HCT116 (cell line): Measurements from ENCODE around the gene PLD6. TPM values are rescaled to one million over a fixed set of nuclear protein-coding genes. Genes with fewer than 3 reads are reported as not detected.

Source experiments
- ATAC-seq: fragments of 200-7000 bp; cut with Tn5 transposase; 2 replicates; pipeline ENCODE4 v1.9.1; 2020; ENCODE audit warnings: mild to moderate bottlenecking, moderate library complexity
- BruUV-seq: library from RNA; stranded (reverse); fragments of 400-500 nt; replicated peaks from 2 replicates; lab custom pipeline; 2021; lab: Mats Ljungman, UMichigan
- CTCF ChIA-PET: fragments of 300-600 bp; sonication (Branson Sonifier 250); formaldehyde crosslinking; loops from one replicate; lab custom pipeline; 2021; ENCODE audit warnings: antibody characterized with exemption; lab: Charles Lee
- POLR2A ChIA-PET: fragments of 300-600, 350-600 bp; sonication (Branson Sonifier 250); formaldehyde crosslinking; loops from one replicate; lab custom pipeline; 2021; ENCODE audit warnings: antibody characterized with exemption; lab: Charles Lee
- RAD21 ChIA-PET, 2 experiments: fragments of 300-600 bp; sonication (Branson Sonifier 250); formaldehyde crosslinking; loops; one replicate each; lab custom pipeline; 2023; ENCODE audit warnings: low total read pairs in 2 of 2; ENCODE audit not compliant: uncharacterized antibody in 2 of 2, unreplicated experiment in 2 of 2, low non-redundant PET in 1 of 2; lab: Charles Lee
- DNase-seq: peaks from one replicate; pipeline ENCODE4 v3.0.0-alpha.2; 2010; ENCODE audit warnings: low read depth, low spot score
- H2AFZ ChIP-seq: fragments of 200-600 bp; shearing (Covaris generic), sonication (generic); 2 replicates; pipeline ENCODE4 v1.6.1; 2017; ENCODE audit warnings: low read depth, mixed run types, mixed read lengths, antibody characterized with exemption, low read length; ENCODE audit not compliant: poor library complexity, severe bottlenecking
- H3K27ac ChIP-seq: 2 replicates; pipeline ENCODE4 v1.5.1; 2012; ENCODE audit warnings: low read depth, low read length
- H3K27me3 ChIP-seq: fragments of 200-600 bp; sonication (generic); 2 replicates; pipeline ENCODE4 v1.6.1; 2016; ENCODE audit warnings: mixed run types, low read length, mixed read lengths; ENCODE audit not compliant: insufficient read depth
- H3K36me3 ChIP-seq, 2 experiments: fragments of 200-500 bp in 1 of 2; fragments of 200-600 bp in 1 of 2; sonication (Bioruptor generic) in 1 of 2; sonication (generic) in 1 of 2; 2 replicates each; pipeline versions ENCODE4 v1.5.1 to v1.6.1; 2014 to 2016; ENCODE audit warnings: low read length in 2 of 2, inconsistent platforms in 1 of 2, mixed read lengths in 1 of 2, mixed run types in 1 of 2; ENCODE audit not compliant: insufficient read depth in 2 of 2, control insufficient read depth in 1 of 2
- H3K4me1 ChIP-seq, 2 experiments: fragments of 200-600 bp in 1 of 2; sonication (generic) in 1 of 2; 2 replicates each; pipeline versions ENCODE4 v1.5.1 to v1.6.1; 2012 to 2017; ENCODE audit warnings: low read length in 2 of 2, inconsistent platforms in 1 of 2, mild to moderate bottlenecking in 1 of 2, mixed read lengths in 1 of 2, mixed run types in 1 of 2, moderate library complexity in 1 of 2; ENCODE audit not compliant: insufficient read depth in 2 of 2, control insufficient read depth in 1 of 2
- H3K4me2 ChIP-seq: fragments of 200-600 bp; sonication (generic); 2 replicates; pipeline ENCODE4 v1.6.1; 2017; ENCODE audit warnings: mixed run types, low read length, mixed read lengths
- H3K4me3 ChIP-seq, 2 experiments: fragments of 200-600 bp in 1 of 2; sonication (generic) in 1 of 2; replicated peaks in 1 of 2; 2 replicates each; pipeline ENCODE4 v1.5.1; 2011 to 2016; ENCODE audit warnings: low read length in 2 of 2, control low read depth in 1 of 2, low read depth in 1 of 2, mild to moderate bottlenecking in 1 of 2, mixed read lengths in 1 of 2, mixed run types in 1 of 2
- H3K79me2 ChIP-seq: fragments of 200-600 bp; sonication (generic); 2 replicates; pipeline ENCODE4 v1.6.1; 2017; ENCODE audit warnings: mild to moderate bottlenecking, mixed run types, low read length, moderate library complexity, mixed read lengths; ENCODE audit not compliant: insufficient read depth
- H3K9ac ChIP-seq: fragments of 200-600 bp; sonication (generic); 2 replicates; pipeline ENCODE4 v1.6.1; 2016; ENCODE audit warnings: low read length, mixed read lengths
- H3K9me2 ChIP-seq: fragments of 200-600 bp; sonication (generic), shearing (Covaris generic); 2 replicates; pipeline ENCODE4 v1.6.1; 2017; ENCODE audit warnings: mixed run types, mild to moderate bottlenecking, moderate library complexity; ENCODE audit not compliant: insufficient read depth
- H3K9me3 ChIP-seq, 2 experiments: fragments of 200-500 bp in 1 of 2; fragments of 200-600 bp in 1 of 2; sonication (Bioruptor generic) in 1 of 2; sonication (generic) in 1 of 2; 2 replicates each; pipeline ENCODE4 v1.6.1; 2014 to 2017; ENCODE audit warnings: low read length in 2 of 2, mixed read lengths in 2 of 2, inconsistent platforms in 1 of 2, low read depth in 1 of 2, mild to moderate bottlenecking in 1 of 2, mixed run types in 1 of 2, moderate library complexity in 1 of 2; ENCODE audit not compliant: control insufficient read depth in 1 of 2, insufficient read depth in 1 of 2
- H4K20me1 ChIP-seq: fragments of 200-600 bp; sonication (generic), shearing (Covaris generic); 2 replicates; pipeline ENCODE4 v1.6.1; 2017; ENCODE audit warnings: mixed run types, mild to moderate bottlenecking, moderate library complexity; ENCODE audit not compliant: insufficient read depth
- CTCF ChIP-seq, 3 experiments: fragments of 200-600 bp in 1 of 3; sonication (generic) in 1 of 3; IDR thresholded peaks in 2 of 3; conservative IDR thresholded peaks in 1 of 3; 2 replicates each; pipeline ENCODE4 v1.5.1; 2012 to 2017; ENCODE audit warnings: low read depth in 2 of 3, low read length in 2 of 3, antibody characterized with exemption in 1 of 3, borderline replicate concordance in 1 of 3, control low read depth in 1 of 3, mild to moderate bottlenecking in 1 of 3, mixed read lengths in 1 of 3, mixed run types in 1 of 3, moderate library complexity in 1 of 3; ENCODE audit not compliant: insufficient read depth in 1 of 3
- ELF1 ChIP-seq: IDR thresholded peaks from 2 replicates; pipeline ENCODE4 v1.6.1; 2012; ENCODE audit warnings: low read depth, borderline replicate concordance
- EZH2phosphoT487 ChIP-seq: fragments of 200-600 bp; IDR thresholded peaks from 2 replicates; pipeline ENCODE4 v1.6.1; 2018; ENCODE audit warnings: antibody characterized with exemption, borderline replicate concordance
- FOSL1 ChIP-seq: IDR thresholded peaks from 2 replicates; pipeline ENCODE4 v1.6.1; 2012; ENCODE audit warnings: low read depth
- JUND ChIP-seq: IDR thresholded peaks from 2 replicates; pipeline ENCODE4 v1.6.1; 2012
- RAD21 ChIP-seq: IDR thresholded peaks from 2 replicates; pipeline ENCODE4 v1.6.1; 2012; ENCODE audit warnings: low read depth, mild to moderate bottlenecking
- SRF ChIP-seq: IDR thresholded peaks from 2 replicates; pipeline ENCODE4 v1.6.1; 2012; ENCODE audit warnings: low read depth
- TCF7L2 ChIP-seq: IDR thresholded peaks from 2 replicates; pipeline ENCODE4 v1.7.0; 2011; ENCODE audit warnings: borderline replicate concordance, inconsistent platforms; ENCODE audit not compliant: insufficient read depth, insufficient read length; ENCODE audit errors: extremely low read depth
- ZFX ChIP-seq: fragments of 450-650 bp; IDR thresholded peaks from 2 replicates; pipeline ENCODE4 v1.6.1; 2017
- intact Hi-C: fragments of 100-400 bp; cut with micrococcal nuclease; formaldehyde crosslinking; loops from 2 replicates; pipeline ENCODE4 v1.10.0; 2022
- total RNA-seq: library from RNA; stranded (reverse); gene quantifications from one replicate; pipeline ENCODE4 v1.2.1, GENCODE V29; 2021; ENCODE audit not compliant: unreplicated experiment
- TF ChIP-seq, protein P1 (sequence below): IDR thresholded peaks from 2 replicates; pipeline ENCODE4 v1.6.1; 2012

PLD6 gene
- total RNA-seq, 1 experiment from 2014 or later = 15.6 TPM

DNA sequence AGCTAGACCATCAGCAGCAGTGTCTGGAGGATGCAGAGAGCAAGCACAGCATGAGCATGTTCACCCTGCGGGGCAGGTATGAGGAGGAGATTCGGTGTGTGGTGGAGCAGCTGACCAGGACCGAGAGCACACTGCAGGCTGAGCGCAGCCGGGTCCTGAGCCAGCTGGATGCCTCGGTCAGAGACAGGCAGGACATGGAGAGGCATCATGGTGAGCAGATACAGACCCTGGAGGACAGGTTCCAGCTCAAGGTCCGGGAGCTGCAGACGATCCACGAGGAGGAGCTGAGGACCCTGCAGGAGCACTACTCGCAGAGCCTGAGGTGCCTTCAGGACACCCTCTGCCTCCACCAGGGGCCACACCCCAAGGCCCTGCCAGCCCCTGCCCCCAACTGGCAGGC is 38.8 kb downstream of the PLD6 start:
- H2AFZ ChIP-seq = no peak overlapping the region
- peaks cover 29 to 39% of the 10 kb centered on the region in 2 experiments for H3K36me3 ChIP-seq
- CTCF ChIA-PET = no interaction called here
- H4K20me1 ChIP-seq = no peaks in the 10 kb centered on the region
- no peaks in the 10 kb centered on the region for H3K27me3 ChIP-seq
- TF ChIP-seq SRF (no peak), CTCF (IDR thresholded peaks at IDR 0.05 in 2 of 3, conservative IDR thresholded peaks at IDR 0.05 in 1 of 3; ENCODE audit: borderline replicate concordance in 1 of 3, insufficient read depth in 1 of 3, low read depth in 2 of 3, low read length in 2 of 3) (no peak), RAD21 (no peak), FOSL1 (no peak), TCF7L2 (no peak), ELF1 (no peak)
- TF ChIP-seq, protein P1, sequence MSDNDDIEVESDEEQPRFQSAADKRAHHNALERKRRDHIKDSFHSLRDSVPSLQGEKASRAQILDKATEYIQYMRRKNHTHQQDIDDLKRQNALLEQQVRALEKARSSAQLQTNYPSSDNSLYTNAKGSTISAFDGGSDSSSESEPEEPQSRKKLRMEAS = no peak
- H3K9me2 ChIP-seq = no peaks in the 10 kb centered on the region
- RAD21 ChIA-PET = no interaction called here
- no peaks in the 10 kb centered on the region for H3K79me2 ChIP-seq
- DNase-seq (no peak), ATAC-seq (no peak)
- H3K4me3 ChIP-seq = no peak overlapping the region
- no peak overlapping the region for H3K4me2 ChIP-seq
- POLR2A ChIA-PET = no interaction called here
- intact Hi-C loops = no loop called here
- no TSS peak for BruUV-seq
- H3K4me1 ChIP-seq = no peaks in the 10 kb centered on the region
- H3K9ac ChIP-seq = no peak overlapping the region
- H3K9me3 ChIP-seq = no peaks in the 10 kb centered on the region
- H3K27ac ChIP-seq = no peak overlapping the region

GRCh38 chr17:17166446-17166845 is 39.7 kb downstream of the PLD6 start:
- CTCF ChIA-PET = no interaction called here
- H4K20me1 ChIP-seq = no peaks in the 10 kb centered on the region
- TF ChIP-seq SRF = no peak
- no peak for TF ChIP-seq JUND
- no peak for TF ChIP-seq TCF7L2
- no peak for TF ChIP-seq FOSL1
- TF ChIP-seq ZFX = no peak
- no peak for TF ChIP-seq RAD21
- no peak for TF ChIP-seq EZH2phosphoT487
- TF ChIP-seq, all 23 proteins: peak for 0
- H3K4me3 ChIP-seq = no peak overlapping the region
- POLR2A ChIA-PET = no interaction called here
- RAD21 ChIA-PET = no interaction called here
- intact Hi-C loops = no loop called here
- H3K4me2 ChIP-seq = no peak overlapping the region
- H3K9ac ChIP-seq = no peak overlapping the region
- no peaks in the 10 kb centered on the region for H3K27me3 ChIP-seq
- H2AFZ ChIP-seq = no peak overlapping the region
- no peak for ATAC-seq
- no peak overlapping the region for H3K27ac ChIP-seq
- peaks cover 25 to 40% of the 10 kb centered on the region in 2 experiments for H3K36me3 ChIP-seq
- no peaks in the 10 kb centered on the region for H3K9me2 ChIP-seq
- DNase-seq = no peak
- no TSS peak for BruUV-seq
- no peaks in the 10 kb centered on the region for H3K79me2 ChIP-seq
- no peaks in the 10 kb centered on the region for H3K9me3 ChIP-seq
- H3K4me1 ChIP-seq = no peaks in the 10 kb centered on the region
